OCI-LY3 (cell line): ENCODE results near the gene NKRF.

Experiments
- CTCF ChIP-seq: fragments of 200-600, 300-600 bp; sonication (generic); IDR thresholded peaks from 2 replicates; pipeline ENCODE4 v1.5.1; 2014; ENCODE audit warnings: antibody characterized with exemption, low read length, low read depth
- EZH2phosphoT487 ChIP-seq: fragments of 200-600 bp; shearing (Covaris generic); IDR thresholded peaks from 2 replicates; pipeline ENCODE4 v1.6.1; 2018; ENCODE audit warnings: antibody characterized with exemption, mixed run types, low read depth

DNA sequence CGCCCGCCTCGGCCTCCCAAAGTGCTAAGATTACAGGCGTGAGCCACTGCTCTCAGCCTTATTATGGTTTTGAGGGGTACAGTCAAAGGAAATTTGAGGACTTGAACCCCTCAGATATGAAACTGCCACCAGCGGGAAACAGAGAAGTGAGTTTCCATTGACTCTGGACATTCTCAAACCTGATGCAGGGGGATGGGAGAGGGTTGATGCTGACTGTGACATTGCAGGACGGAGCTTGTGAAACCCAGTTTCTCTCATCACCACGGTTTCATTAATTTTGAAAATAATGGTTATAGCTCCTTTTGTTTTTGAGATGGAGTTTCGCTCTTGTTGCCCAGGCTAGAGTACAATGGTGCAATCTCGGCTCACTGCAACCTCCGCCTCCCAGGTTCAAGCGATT is 18.2 kb upstream of the NKRF start:
- TF ChIP-seq CTCF (no peak), EZH2phosphoT487 (no peak)
